Astrocyte of the cerebellum (primary cell): ENCODE results near the gene SLX9.
"Not testable (repeated sequence)": the region's sequence is repeated elsewhere in the genome, so short reads cannot be mapped to it uniquely, and the experiment has no call there.

Source experiments
- DNase-seq: peaks from one replicate; pipeline ENCODE4 v3.0.0-alpha.2; 2011; ENCODE audit warnings: low read depth
- H3K4me3 ChIP-seq: 2 replicates; pipeline ENCODE4 v1.5.1; 2011; ENCODE audit warnings: mild to moderate bottlenecking, low read depth, low read length, moderate library complexity
- in situ Hi-C: cut with HindIII; loops from 2 replicates; pipeline ENCODE4 v1.10.0; 2017; ENCODE audit warnings: low sequenced_read_pairs
- TF ChIP-seq, protein P1 (sequence below): IDR thresholded peaks from 2 replicates; pipeline ENCODE4 v1.5.1; 2012; ENCODE audit warnings: low read length, low read depth, moderate library complexity, mild to moderate bottlenecking; ENCODE audit errors: missing control alignments

Gene SLX9

GRCh38 chr21:44911384-44912157 lies 28.3 kb upstream of the SLX9 start:
- TF ChIP-seq, protein P1, sequence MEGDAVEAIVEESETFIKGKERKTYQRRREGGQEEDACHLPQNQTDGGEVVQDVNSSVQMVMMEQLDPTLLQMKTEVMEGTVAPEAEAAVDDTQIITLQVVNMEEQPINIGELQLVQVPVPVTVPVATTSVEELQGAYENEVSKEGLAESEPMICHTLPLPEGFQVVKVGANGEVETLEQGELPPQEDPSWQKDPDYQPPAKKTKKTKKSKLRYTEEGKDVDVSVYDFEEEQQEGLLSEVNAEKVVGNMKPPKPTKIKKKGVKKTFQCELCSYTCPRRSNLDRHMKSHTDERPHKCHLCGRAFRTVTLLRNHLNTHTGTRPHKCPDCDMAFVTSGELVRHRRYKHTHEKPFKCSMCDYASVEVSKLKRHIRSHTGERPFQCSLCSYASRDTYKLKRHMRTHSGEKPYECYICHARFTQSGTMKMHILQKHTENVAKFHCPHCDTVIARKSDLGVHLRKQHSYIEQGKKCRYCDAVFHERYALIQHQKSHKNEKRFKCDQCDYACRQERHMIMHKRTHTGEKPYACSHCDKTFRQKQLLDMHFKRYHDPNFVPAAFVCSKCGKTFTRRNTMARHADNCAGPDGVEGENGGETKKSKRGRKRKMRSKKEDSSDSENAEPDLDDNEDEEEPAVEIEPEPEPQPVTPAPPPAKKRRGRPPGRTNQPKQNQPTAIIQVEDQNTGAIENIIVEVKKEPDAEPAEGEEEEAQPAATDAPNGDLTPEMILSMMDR: peak; percentile 51
- DNase-seq: no peak
- in situ Hi-C loops: no loop called here
- H3K4me3 ChIP-seq: no peak overlapping the region

DNA sequence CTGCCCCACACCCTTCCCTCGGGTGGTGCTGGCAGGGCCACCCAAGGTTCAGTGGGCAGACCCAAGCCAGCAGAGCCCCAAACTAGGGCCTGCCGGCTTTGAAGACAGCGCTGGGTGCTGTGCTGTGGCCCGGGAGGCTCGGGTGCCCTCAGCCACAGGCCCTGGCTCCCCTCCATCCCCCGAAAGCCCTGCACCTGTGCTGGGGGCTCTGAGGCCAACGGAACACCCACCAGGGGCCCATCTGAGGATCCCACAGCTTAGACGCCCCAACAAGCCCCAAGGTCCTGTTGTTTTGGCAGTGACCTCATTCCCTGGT lies 27.7 kb upstream of the SLX9 start:
- in situ Hi-C loops: no loop called here
- H3K4me3 ChIP-seq: no peak overlapping the region
- DNase-seq: no peak
- TF ChIP-seq, protein P1: no peak

DNA sequence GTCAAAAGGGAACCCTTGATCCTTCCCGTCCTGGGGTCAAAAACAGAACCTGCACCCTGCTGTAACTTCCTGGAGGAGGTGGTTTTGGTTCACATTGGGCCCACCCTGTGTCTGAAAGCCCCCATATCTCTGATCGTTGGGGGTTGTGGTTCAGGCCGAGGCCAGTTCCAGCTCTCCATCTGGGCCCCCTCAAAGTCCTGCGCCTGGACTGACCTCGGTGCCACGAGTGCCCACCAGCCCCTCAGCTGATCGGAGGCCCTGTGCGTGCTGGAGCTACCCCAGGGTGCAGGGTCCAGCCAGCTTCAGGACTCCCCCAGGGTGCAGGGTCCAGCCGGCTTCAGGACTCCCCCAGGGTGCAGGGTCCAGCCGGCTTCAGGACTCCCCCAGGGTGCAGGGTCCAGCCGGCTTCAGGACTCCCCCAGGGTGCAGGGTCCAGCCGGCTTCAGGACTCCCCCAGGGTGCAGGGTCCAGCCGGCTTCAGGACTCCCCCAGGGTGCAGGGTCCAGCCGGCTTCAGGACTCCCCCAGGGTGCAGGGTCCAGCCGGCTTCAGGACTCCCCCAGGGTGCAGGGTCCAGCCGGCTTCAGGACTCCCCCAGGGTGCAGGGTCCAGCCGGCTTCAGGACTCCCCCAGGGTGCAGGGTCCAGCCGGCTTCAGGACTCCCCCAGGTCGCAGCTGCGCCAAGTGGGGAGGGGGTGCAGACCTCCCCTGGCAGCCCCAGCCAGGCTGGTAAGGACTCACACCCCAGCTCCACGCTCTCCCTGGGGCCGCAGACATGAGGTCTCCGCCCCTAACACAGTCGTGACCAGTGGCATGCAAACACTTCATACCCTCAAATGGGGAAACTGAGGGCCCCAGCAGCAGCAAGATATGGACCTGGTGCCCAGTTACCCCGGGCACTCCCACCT lies 27.1 kb upstream of the SLX9 start:
- H3K4me3 ChIP-seq, DNase-seq, in situ Hi-C loops: not testable (repeated sequence)

- TF ChIP-seq, protein P1: no peak
- no peak for DNase-seq
- in situ Hi-C loops: no loop called here
- no peak overlapping the region for H3K4me3 ChIP-seq
Measured at GRCh38 chr21:44913425-44914175, 26.2 kb upstream of the SLX9 start.

DNA sequence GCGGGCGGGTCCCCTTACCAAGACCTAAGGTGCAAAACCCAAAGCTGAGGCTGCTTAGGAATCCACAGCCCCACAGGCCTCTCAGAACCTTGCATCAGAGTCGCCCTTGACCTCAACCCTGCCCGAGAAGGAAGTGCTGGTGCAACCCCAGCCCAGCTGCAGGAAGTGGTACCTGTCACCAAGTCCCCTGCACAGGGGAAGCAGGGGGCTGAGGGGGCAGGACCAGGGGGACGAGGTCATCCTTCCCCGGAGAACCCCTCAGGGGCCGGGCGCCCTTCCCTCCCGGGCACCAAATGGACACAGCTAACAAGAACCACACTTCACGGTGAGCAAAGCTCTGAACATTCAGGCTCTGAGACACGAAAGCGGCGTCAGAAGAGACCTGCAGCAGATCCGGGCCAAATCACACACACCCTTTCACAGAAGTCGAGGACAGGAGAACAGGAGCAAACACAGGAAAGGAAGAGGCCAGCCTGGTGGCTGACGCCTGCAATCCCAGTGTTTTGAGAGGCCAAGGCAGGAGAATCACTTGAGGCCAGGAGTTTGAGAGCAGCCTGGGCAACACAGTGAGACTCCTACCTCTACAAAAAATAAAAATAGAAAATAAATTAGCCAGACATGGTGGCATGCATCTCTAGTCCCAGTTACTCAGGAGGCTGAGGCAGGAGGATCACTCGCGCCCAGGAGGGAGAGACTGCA lies 25.5 kb upstream of the SLX9 start:
- in situ Hi-C loops: no loop called here
- no peak for DNase-seq

DNA sequence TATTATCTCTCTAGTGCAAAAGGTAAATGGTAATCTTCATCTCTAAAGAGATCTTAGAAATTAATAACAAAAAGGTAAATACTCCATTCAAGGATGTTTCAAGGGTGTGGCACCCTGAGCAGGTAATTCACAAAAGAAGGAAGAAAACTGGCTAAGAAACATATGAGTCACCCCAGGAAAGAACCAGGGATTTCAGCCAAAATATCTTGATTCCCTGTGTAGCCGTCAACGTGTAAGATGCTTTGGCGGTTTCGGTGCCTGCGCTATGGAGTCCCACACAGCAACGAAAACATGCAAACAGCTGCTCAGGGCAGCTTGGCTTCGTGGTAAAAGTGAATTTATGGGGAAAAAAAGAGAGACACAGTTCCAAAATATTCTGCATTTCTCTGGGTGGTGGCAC lies 22.9 kb upstream of the SLX9 start:
- peak; percentile 66 for DNase-seq
- TF ChIP-seq, protein P1: no peak
- H3K4me3 ChIP-seq: no peak overlapping the region
- in situ Hi-C loops: no loop called here

More for the DNA sequence above, 25.5 kb upstream of the SLX9 start:
- TF ChIP-seq, protein P1: no peak
- H3K4me3 ChIP-seq: no peak overlapping the region
